Activated CD4-positive, alpha-beta T cell treated with anti-CD3 and anti-CD28 coated beads for 4 hours (primary cell): ENCODE results near the gene MED19.
"Not testable (repeated sequence)": the region's sequence is repeated elsewhere in the genome, so short reads cannot be mapped to it uniquely, and the experiment has no call there.

ENCODE experiments used
- DNase-seq, 2 donors: peaks; one replicate each; pipeline ENCODE4 v3.0.0-alpha.2; 2020

The MED19 gene, protein sequence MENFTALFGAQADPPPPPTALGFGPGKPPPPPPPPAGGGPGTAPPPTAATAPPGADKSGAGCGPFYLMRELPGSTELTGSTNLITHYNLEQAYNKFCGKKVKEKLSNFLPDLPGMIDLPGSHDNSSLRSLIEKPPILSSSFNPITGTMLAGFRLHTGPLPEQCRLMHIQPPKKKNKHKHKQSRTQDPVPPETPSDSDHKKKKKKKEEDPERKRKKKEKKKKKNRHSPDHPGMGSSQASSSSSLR

DNA sequence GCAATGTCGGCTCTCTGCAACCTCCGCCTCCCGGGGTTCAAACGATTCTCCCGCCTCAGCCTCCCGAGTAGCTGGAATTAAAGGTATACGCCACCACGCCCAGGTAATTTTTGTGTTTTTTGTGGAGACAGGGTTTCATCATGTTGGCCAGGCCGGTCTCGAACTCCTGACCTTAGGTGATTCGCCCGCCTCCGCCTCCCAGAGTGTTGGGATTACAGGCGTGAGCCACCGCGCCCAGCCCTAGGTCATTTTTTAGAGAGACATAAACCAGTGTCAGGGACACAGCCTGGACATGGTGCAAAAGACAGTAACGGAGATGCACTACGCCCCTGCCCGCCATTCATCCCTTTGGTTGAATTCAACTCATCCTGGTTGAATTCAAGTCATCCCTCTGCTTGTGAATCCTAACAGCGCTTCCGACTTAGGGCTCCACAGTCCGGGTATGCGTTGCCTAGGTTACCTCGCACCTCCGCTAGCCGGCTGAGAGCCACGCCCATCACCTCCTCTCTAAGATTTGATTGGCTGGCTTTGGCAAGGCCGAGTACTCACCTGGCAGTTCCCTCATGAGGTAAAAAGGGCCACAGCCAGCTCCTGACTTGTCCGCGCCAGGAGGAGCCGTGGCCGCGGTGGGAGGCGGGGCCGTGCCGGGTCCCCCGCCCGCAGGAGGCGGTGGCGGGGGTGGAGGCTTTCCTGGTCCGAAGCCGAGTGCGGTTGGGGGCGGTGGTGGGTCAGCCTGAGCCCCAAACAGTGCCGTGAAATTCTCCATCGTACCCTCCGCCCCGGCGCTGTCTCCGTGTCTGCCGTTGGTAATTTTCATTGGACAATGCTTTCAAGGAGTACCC lies at the start of gene MED19:
Gene MED19 (minus strand): TSS at position 802 of the 842 bp plus-strand sequence. CDS start 36 bp downstream, at position 766.
- peak; percentile 68 to 74 for DNase-seq

GRCh38 chr11:57758174-57758573 lies 46.2 kb upstream of the MED19 start:
- no peak for DNase-seq

- DNase-seq: no peak
Observed at GRCh38 chr11:57752954-57753353, 40.9 kb upstream of the MED19 start.

DNA sequence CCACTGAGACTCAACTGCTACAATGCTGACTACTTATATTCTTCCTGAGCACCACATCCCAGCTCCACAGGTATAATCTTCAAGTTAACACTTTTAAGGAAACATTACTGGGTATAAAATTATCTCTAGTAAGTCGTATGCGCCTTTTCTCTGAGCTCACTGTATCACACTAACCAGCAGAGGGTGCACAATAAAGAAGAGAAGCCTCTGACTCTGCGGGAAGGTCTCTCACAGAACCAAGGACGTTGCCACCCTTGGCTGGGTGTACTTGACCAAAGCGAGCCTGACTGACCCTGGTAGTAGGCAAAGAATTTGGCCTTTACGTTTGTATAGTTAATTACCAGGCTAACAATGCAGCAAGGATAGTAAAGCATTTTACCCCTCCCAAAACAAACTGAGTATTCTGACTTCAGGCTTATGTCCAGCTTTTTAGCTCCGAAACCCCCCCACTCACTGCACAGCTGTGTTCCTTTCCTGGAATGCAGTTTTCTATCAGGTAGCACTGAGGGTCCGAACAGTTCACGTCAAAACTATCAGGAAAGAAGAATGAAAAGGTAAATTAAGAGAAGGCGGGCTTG lies 39.8 kb upstream of the MED19 start, which contains the start of gene BTBD18:
Gene BTBD18 (minus strand): TSS at position 144 of the 578 bp plus-strand sequence. CDS start 631 bp downstream, outside the sequence.
- DNase-seq: no peak

GRCh38 chr11:57751176-57751575 lies 39.2 kb upstream of the MED19 start:
- DNase-seq: no peak

DNA sequence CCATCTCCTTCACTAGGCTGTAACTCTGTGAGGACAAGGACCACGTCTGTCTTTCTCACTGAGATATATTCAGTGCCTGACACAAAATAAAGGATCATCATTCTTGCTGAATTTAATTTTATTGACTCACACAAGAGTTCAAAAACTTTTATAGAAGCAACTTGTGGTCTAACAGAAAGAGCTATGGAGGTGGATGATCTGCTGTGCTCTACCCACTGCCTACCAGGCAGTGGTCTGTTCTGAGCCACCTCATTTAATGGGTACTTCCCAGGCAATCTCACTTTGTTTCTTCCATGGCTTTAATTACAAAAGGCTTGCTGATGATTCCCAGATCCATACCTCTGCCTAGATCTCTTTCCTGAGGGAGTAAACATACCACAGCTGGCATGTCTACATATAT lies 34.9 kb upstream of the MED19 start:
- no peak for DNase-seq

DNA sequence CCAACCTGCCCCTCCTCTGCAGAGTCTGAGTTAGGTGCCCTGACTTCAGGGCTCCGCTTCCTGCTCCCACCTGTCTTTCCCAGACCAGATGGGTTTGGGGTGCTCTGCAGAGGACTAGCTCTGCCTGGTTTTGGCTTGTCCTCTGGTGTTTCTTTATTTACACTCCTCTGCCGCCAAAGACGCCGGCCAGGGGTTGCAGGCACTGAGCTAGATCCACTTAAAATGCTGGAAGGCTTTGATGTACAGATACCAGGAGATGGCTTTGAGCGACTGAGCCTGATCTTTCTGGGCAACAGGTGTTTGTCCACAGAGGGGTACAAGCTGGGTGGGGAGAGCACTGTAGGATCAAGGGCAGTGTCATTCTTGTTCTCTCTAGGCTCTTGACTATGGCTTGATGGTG lies 33.2 kb upstream of the MED19 start:
- DNase-seq: no peak

GRCh38 chr11:57744357-57744756 lies 32.3 kb upstream of the MED19 start:
- no peak for DNase-seq

DNA sequence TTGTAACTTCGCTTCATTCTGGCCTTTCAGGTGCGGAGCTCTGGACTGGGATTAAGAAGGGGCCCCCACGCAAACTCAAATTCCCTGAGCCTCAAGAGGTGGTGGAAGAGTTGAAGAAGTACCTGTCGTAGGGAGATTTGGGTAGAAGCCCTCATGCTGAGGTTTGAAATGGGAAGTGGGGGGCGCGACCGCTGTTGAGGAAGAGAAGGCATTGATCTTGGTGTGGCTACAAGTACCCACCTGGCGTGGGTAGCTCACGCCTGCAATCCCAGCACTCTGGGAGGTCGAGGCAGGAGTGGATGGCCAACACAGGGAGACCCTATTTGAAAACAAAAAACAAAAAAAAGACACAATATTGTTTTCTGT lies 30.1 kb upstream of the MED19 start:
- no peak for DNase-seq

DNA sequence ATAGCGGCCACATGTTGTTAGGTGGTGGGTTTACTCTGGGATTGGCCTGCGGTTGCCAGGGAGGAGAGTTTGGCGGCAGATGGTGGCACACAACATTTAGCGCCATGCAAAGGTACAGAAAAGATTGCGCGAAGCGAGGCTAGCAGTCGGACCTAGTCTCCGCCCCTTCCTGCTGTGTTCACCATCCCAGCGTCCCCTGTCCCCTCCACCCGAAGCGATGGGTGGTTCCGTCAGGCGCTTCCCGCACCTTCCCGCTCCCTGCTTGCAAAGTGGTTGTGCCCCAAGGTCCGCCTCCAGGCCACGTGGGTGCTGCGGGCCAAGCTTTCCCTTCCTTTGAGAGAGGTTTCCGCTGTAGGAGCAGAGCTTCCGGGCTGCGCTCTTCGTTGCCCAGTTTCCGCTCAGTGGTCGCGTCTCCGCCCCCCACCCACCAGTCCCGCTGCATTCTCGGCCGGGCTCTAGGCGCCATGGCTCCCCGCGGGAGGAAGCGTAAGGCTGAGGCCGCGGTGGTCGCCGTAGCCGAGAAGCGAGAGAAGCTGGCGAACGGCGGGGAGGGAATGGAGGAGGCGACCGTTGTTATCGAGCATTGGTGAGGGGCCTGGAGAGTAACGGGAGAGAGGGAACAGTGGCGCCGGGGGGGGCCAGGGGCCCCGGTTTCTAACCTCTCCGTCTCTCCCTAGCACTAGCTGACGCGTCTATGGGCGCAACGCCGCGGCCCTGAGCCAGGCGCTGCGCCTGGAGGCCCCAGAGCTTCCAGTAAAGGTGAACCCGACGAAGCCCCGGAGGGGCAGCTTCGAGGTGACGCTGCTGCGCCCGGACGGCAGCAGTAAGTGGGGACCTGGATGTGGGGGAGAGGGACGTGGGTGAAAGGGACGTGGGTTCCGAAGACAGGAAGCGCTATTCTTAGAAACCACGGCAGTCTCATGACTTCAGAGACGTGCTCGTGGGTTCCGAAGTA lies 29.4 kb upstream of the MED19 start, which contains the start of gene SELENOH:
Gene SELENOH (plus strand): TSS at position 360 of the 955 bp plus-strand sequence. CDS start 105 bp downstream, at position 465.
- DNase-seq: peak; percentile 90 to 93

- no peak for DNase-seq
Observed at GRCh38 chr11:57735619-57736298, 23.7 kb upstream of the MED19 start.

DNA sequence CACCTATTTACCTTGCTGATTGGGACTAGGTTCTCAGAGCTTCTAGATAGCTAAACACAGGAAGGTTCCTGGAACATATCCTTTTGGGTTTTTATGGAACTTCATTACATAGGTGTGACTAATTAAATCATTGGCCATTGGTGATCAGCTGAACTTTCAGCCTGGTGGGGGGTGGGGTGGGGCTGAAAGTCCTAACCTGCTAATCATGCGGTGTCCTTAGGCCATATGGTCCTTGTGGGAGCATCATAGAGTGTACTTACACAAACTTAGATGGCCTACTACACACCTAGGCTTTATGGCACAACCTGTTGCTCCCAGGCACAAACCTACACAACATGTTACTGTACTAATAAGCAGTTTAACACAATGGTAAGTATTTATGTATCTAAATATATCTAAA lies 20.6 kb upstream of the MED19 start:
- DNase-seq: no peak

DNA sequence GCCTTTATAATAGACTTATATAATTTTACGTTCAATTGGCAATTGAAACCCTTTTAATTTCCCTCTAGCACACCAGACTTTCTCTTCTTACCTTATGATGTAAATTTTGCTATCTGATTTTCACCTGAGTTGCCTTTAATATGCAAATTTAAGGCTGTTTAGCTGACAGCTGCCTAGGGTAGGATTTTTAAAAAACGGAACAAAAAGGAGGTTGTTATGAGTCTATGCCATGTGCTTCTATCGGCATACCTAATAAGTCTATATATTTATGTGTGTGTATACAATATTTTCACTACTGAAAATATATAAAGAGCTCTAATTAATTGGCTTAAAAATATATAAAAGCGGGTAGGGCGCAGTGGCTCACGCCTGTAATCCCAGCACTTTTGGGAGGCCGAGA lies 17.5 kb upstream of the MED19 start:
- DNase-seq: no peak

- DNase-seq: no peak
Observed at GRCh38 chr11:57728829-57729228, 16.8 kb upstream of the MED19 start.

- no peak for DNase-seq
Observed at GRCh38 chr11:57727185-57727584, 15.2 kb upstream of the MED19 start.

GRCh38 chr11:57716726-57717125 lies 4.7 kb upstream of the MED19 start:
- DNase-seq: not testable (repeated sequence)

DNA sequence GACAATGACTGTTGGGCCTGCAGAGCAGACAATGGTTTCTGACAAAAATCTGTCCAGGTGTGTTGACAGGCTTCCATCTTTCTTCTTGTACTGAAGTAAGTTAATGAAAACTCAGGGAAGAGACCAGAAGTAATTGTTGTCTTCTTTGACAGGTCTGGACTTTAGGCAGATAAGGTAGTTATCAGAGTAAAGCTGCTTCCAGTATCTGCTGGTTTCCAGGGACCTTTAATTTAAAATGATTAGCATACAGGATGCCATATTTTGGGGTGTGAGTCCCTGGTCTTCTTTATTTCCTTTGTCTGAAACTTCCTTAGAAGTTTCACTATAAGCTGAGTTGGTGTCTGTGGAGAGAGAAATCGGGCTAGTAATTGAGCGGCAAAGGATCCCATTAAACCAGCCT lies 1.8 kb upstream of the MED19 start:
- no peak for DNase-seq

GRCh38 chr11:57712256-57713150 lies 488 bp upstream of the MED19 start, which contains the start of gene TMX2:
TMX2 (plus strand) TSS chr11:57712593; CDS start chr11:57712619, 26 bp downstream.
- peak; percentile 86 to 87 for DNase-seq

- DNase-seq: no peak
Observed at GRCh38 chr11:57709802-57710367, 2.1 kb downstream of the MED19 start.

- DNase-seq: not testable (repeated sequence)
Observed at GRCh38 chr11:57705432-57705831, 6.6 kb downstream of the MED19 start.
